Neutrophil (primary cell): ENCODE data around the gene MAP10.

Experiments
- H3K27ac ChIP-seq: fragments of 200-600 bp; sonication (generic); 2 replicates; pipeline ENCODE4 v1.5.1; 2016; ENCODE audit warnings: mild to moderate bottlenecking, moderate library complexity
- H3K27me3 ChIP-seq: fragments of 200-600 bp; sonication (generic); 2 replicates; pipeline ENCODE4 v1.6.0; 2016; ENCODE audit warnings: mild to moderate bottlenecking
- H3K36me3 ChIP-seq: fragments of 200-600 bp; sonication (generic); 2 replicates; pipeline ENCODE4 v1.5.1; 2017
- H3K4me1 ChIP-seq, 2 experiments: fragments of 200-600 bp in 1 of 2; sonication (generic) in 1 of 2; 1 replicate in 1 of 2; 2 replicates in 1 of 2; pipeline versions ENCODE4 v1.5.1 to v1.6.1; 2013 to 2016; ENCODE audit warnings: low read depth in 1 of 2, low read length in 1 of 2, mild to moderate bottlenecking in 1 of 2, moderate library complexity in 1 of 2; ENCODE audit not compliant: control insufficient read depth in 1 of 2, insufficient read depth in 1 of 2
- H3K4me3 ChIP-seq, 2 experiments: fragments of 200-600 bp in 1 of 2; sonication (generic) in 1 of 2; 1 replicate in 1 of 2; 2 replicates in 1 of 2; pipeline ENCODE4 v1.5.1; 2013 to 2016; ENCODE audit warnings: low read depth in 1 of 2, low read length in 1 of 2, mild to moderate bottlenecking in 1 of 2, moderate library complexity in 1 of 2
- H3K9me3 ChIP-seq: fragments of 200-600 bp; sonication (generic); 2 replicates; pipeline ENCODE4 v1.5.1; 2016
- TF ChIP-seq, protein P1 (sequence below): fragments of 200-600 bp; sonication (generic); IDR thresholded peaks from 2 replicates; pipeline ENCODE4 v1.5.1; 2016; ENCODE audit warnings: antibody characterized with exemption

Gene MAP10

DNA sequence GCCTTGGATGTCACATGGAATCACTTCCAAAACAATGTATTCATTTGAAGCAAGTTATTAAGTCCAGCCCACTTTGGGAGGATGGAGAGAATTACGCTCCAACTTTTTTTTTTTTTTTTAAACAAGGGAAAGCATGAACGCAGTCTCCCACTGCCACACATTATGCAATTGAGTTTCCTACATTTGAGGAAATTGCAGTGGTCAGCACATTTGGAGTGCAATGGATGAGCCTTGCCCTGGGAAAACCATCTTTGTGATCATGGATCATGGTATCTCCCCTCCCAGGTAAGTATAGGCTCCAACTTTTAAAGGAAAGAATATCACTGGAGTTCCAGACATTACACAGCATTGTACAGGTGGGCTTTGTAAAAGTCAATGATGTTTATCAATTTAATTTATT lies 26.7 kb downstream of the MAP10 start:
- H3K9me3 ChIP-seq: no peaks in the 10 kb centered on the region
- no peaks in the 10 kb centered on the region for H3K36me3 ChIP-seq
- no peaks in the 10 kb centered on the region for H3K27me3 ChIP-seq
- TF ChIP-seq, protein P1, sequence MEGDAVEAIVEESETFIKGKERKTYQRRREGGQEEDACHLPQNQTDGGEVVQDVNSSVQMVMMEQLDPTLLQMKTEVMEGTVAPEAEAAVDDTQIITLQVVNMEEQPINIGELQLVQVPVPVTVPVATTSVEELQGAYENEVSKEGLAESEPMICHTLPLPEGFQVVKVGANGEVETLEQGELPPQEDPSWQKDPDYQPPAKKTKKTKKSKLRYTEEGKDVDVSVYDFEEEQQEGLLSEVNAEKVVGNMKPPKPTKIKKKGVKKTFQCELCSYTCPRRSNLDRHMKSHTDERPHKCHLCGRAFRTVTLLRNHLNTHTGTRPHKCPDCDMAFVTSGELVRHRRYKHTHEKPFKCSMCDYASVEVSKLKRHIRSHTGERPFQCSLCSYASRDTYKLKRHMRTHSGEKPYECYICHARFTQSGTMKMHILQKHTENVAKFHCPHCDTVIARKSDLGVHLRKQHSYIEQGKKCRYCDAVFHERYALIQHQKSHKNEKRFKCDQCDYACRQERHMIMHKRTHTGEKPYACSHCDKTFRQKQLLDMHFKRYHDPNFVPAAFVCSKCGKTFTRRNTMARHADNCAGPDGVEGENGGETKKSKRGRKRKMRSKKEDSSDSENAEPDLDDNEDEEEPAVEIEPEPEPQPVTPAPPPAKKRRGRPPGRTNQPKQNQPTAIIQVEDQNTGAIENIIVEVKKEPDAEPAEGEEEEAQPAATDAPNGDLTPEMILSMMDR: no peak
- H3K4me1 ChIP-seq: no peaks in the 10 kb centered on the region
- no peak overlapping the region for H3K27ac ChIP-seq
- no peak overlapping the region for H3K4me3 ChIP-seq

DNA sequence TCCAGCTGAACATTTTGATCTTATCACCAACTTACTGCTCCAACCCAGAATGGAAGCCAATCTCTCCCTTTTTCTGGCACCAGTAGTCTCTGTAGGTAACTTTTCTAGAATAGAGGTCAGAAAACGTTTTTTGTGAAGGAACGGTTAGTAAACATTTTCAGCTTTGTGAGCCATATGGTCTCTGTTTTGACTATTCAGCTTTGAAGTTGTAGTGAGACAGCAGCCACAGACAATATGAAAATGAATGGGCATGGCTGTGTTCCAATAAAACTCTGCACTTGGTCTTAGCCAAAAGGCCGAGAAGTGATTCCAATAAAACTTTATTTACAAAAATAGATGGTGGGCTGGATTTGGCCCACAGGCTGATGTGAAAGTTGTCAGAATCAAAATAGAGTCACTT lies 28.9 kb downstream of the MAP10 start:
- Histone ChIP-seq H3K4me3 (no peak overlapping the region), H3K27ac (no peak overlapping the region), H3K36me3 (no peaks in the 10 kb centered on the region), H3K9me3 (no peaks in the 10 kb centered on the region), H3K27me3 (no peaks in the 10 kb centered on the region), H3K4me1 (no peaks in the 10 kb centered on the region)
- TF ChIP-seq, protein P1: no peak

DNA sequence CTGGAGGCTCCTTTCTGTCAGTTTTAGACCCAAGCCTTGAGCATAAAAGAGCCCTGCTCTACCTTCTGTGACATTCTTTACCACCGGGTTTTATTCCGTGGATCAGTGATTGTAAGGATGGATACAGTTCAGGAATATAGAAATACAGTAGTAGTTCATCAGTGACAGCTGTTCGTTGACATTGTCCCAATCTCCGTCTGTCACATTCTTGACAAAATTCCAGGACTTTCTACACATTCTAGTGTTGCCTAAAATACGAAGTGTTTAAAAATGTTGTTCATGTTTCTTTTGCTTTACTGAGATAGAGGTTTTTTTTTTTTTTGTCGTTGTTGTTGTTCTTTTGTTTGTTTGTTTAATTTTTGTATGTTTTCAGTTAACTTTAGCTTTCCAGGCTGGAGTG lies 29.9 kb downstream of the MAP10 start:
- no peaks in the 10 kb centered on the region for H3K9me3 ChIP-seq
- no peaks in the 10 kb centered on the region for H3K36me3 ChIP-seq
- no peak overlapping the region for H3K27ac ChIP-seq
- H3K27me3 ChIP-seq: no peaks in the 10 kb centered on the region
- no peaks in the 10 kb centered on the region for H3K4me1 ChIP-seq
- no peak overlapping the region for H3K4me3 ChIP-seq
- TF ChIP-seq, protein P1: no peak

DNA sequence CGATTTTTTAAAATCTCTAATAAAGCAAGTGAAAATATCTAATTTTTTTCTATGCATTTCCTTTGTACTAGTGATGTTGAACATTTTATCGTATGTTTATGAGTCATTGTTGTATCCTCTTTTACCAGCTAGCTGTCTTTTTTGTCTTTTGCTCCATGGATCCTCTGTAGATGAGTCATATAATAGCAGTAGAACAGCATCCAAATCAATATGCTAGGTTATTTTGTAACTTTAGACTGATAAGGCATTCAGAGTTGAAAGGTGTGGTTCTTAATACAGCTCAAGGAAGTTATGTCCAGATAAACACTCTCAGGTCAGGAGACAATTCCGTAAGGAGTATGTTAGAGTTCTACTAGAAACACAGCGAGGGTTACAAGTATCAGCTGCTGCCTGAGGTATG lies 31.9 kb downstream of the MAP10 start:
- H3K36me3 ChIP-seq: no peaks in the 10 kb centered on the region
- no peaks in the 10 kb centered on the region for H3K27me3 ChIP-seq
- no peaks in the 10 kb centered on the region for H3K9me3 ChIP-seq
- no peaks in the 10 kb centered on the region for H3K4me1 ChIP-seq
- no peak overlapping the region for H3K27ac ChIP-seq
- TF ChIP-seq, protein P1: no peak
- H3K4me3 ChIP-seq: no peak overlapping the region

DNA sequence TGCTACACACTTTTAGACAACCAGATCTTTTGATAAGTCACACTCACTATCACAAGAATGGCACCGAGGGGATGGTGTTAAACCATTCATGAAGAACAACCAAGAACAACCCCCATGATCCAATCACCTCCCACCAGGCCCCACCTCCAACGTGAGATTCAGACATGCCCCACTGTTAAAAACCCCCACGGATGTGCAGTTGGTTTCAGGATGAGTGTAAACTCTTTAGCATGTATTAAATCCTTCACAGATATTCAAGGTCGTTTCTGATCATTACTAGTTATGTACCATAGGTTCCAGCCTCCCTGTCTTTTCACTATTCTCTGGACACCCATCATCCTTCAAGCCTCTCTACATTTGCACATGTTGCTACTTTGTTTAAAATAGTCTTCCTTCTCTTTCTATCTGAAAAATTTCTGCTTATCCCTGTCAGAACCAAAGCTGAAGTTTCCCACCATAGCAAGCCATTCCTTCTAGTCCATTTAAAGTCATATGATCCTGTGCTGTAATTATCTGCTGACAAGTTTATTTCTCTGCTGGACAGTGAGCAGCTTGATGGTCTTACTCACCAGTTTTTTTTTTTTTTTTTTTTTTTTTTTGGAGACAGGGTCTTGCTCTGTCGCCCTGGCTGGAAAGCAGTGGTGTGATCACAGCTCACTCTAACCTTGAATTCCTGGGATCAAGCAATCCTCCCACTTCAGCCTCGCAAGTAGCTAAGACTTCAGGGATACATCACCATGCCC lies 36.8 kb downstream of the MAP10 start:
- Histone ChIP-seq H3K27me3 (no peaks in the 10 kb centered on the region), H3K36me3 (no peaks in the 10 kb centered on the region), H3K27ac (no peak overlapping the region), H3K9me3 (no peaks in the 10 kb centered on the region), H3K4me1 (no peaks in the 10 kb centered on the region), H3K4me3 (no peak overlapping the region)
- TF ChIP-seq, protein P1: no peak
